ENCODE results near the gene DPH3. TPM values are rescaled to one million over a fixed set of nuclear protein-coding genes. Genes with fewer than 3 reads are reported as not detected.

The DPH3 gene
- total and polyA plus RNA-seq, 2 donors (not counting 3 experiments of a cell fraction or from before 2014, with no cell fraction given) = 7.7 to 28.7 TPM

GRCh38 chr3:16252243-16252978 is 12.3 kb downstream of the DPH3 start:
- Histone ChIP-seq H3K9ac (replicated peaks; ENCODE audit: extremely low read depth, insufficient read depth, low read length) (no peak overlapping the region), H3K4me1 (ENCODE audit: control insufficient read depth, extremely low read depth, insufficient read depth, low read length) (no peaks in the 10 kb centered on the region), H4K20me1 (replicated peaks; ENCODE audit: control insufficient read depth, extremely low read depth, insufficient read depth, low read length) (no peaks in the 10 kb centered on the region), H3K9me3 (replicated peaks; ENCODE audit: control insufficient read depth, insufficient read depth, low read length) (no peaks in the 10 kb centered on the region), H3K79me2 (ENCODE audit: control insufficient read depth, insufficient read depth, low read length) (no peaks in the 10 kb centered on the region), H3K27me3 (ENCODE audit: control insufficient read depth in 2 of 2, insufficient read depth in 2 of 2, low read length in 2 of 2) (no peaks in the 10 kb centered on the region), H3K9me1 (replicated peaks; ENCODE audit: control insufficient read depth, extremely low read depth, insufficient read depth, low read length) (no peaks in the 10 kb centered on the region), H3K36me3 (ENCODE audit: control insufficient read depth in 2 of 2, extremely low read depth in 1 of 2, insufficient read depth in 2 of 2, low read length in 2 of 2) (no peaks in the 10 kb centered on the region), H3K4me3 (replicated peaks in 1 of 3; ENCODE audit: insufficient read depth in 1 of 3, low read depth in 1 of 3, low read length in 3 of 3) (no peak overlapping the region), H3K27ac (ENCODE audit: insufficient read depth, low read depth, low read length) (no peak overlapping the region), H3K4me2 (ENCODE audit: insufficient read depth, low read length) (no peak overlapping the region), H2AFZ (ENCODE audit: low read depth, low read length) (no peak overlapping the region)
- ChIA-PET CTCF (interaction anchor here (0.7 to 1.4 kb wide), 4 partner anchors 203 to 651 kb away, joined by 3 to 4 read pairs (median 3); partner anchors contain the start of genes BTD and HACL1), POLR2A (no interaction called here)
- BruUV-seq (replicated peaks) = no TSS peak
- DNase-seq (ENCODE audit: low read depth, low spot score) (no peak), FAIRE-seq (no peak)
- dilution Hi-C loops (cut with MboI; ENCODE audit: extremely low pct_ligation_motif_present, low sequenced_read_pairs) = no loop called here
- TF ChIP-seq CTCF (IDR thresholded peaks at IDR 0.05; ENCODE audit: extremely low read depth in 1 of 2, insufficient read depth in 1 of 2, low read depth in 1 of 2, low read length in 2 of 2) (no peak), POLR2A (IDR thresholded peaks at IDR 0.05; ENCODE audit: low read depth, low read length) (no peak), FOS (IDR thresholded peaks at IDR 0.05; ENCODE audit: borderline replicate concordance, insufficient read depth, low read length) (no peak), JUN (IDR thresholded peaks at IDR 0.05; ENCODE audit: borderline replicate concordance, insufficient read depth, insufficient read length, low read depth) (no peak), MAX (IDR thresholded peaks at IDR 0.05; ENCODE audit: insufficient read depth, insufficient read length) (no peak), POLR2AphosphoS5 (IDR thresholded peaks at IDR 0.05; ENCODE audit: insufficient read depth, low read depth, low read length) (no peak), GATA2 (IDR thresholded peaks at IDR 0.05; ENCODE audit: insufficient read depth, insufficient read length, low read depth, low read length) (no peak), MYC (IDR thresholded peaks at IDR 0.05; ENCODE audit: low read depth, low read length) (no peak), EZH2 (IDR thresholded peaks at IDR 0.05; ENCODE audit: borderline replicate concordance, low read depth, low read length, severe bottlenecking) (no peak)
- intact Hi-C loops (cut with micrococcal nuclease) = no loop called here
